Fibroblast of villous mesenchyme (primary cell): Measurements from ENCODE around the gene GALNTL6. TPM values are rescaled to one million over a fixed set of nuclear protein-coding genes. Genes with fewer than 3 reads are reported as not detected.

ENCODE experiments used
- DNase-seq: peaks from one replicate; pipeline ENCODE4 v3.0.0-alpha.2; 2010; ENCODE audit warnings: low read depth
- H3K4me3 ChIP-seq: 2 replicates; pipeline ENCODE4 v1.5.1; 2011; ENCODE audit warnings: low read depth, mild to moderate bottlenecking, low read length
- total RNA-seq: library from RNA; depleted of rRNA; stranded (reverse); fragments of >200 nt; gene quantifications from 2 replicates; pipeline ENCODE4 v1.2.3, GENCODE V29; 2012
- TF ChIP-seq, protein P1 (sequence below): IDR thresholded peaks from 2 replicates; pipeline ENCODE4 v1.5.1; 2012; ENCODE audit warnings: low read depth, mild to moderate bottlenecking, low read length; ENCODE audit not compliant: insufficient read depth

Gene GALNTL6
- total RNA-seq, 1 donor: not detected

DNA sequence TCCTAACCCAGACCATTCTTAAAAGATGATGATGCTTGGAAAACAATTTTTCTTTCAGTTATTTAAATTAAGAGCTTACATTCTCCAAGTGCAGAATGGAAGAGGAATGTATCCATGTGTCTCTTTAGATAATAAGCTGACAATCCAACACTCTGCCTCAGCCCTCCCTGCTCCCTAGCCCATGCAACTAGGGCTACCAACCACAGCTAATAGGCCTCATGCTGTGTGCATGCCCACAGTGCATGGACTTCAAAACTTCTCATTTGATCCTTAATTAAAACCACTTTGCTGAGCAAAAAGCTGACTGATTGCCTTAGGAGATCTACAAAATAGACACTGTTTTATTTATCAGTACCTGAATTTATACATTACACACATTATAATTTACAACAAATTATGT lies 473.9 kb downstream of the GALNTL6 start:
- TF ChIP-seq, protein P1, sequence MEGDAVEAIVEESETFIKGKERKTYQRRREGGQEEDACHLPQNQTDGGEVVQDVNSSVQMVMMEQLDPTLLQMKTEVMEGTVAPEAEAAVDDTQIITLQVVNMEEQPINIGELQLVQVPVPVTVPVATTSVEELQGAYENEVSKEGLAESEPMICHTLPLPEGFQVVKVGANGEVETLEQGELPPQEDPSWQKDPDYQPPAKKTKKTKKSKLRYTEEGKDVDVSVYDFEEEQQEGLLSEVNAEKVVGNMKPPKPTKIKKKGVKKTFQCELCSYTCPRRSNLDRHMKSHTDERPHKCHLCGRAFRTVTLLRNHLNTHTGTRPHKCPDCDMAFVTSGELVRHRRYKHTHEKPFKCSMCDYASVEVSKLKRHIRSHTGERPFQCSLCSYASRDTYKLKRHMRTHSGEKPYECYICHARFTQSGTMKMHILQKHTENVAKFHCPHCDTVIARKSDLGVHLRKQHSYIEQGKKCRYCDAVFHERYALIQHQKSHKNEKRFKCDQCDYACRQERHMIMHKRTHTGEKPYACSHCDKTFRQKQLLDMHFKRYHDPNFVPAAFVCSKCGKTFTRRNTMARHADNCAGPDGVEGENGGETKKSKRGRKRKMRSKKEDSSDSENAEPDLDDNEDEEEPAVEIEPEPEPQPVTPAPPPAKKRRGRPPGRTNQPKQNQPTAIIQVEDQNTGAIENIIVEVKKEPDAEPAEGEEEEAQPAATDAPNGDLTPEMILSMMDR: no peak
- DNase-seq: no peak
- H3K4me3 ChIP-seq: no peak overlapping the region

DNA sequence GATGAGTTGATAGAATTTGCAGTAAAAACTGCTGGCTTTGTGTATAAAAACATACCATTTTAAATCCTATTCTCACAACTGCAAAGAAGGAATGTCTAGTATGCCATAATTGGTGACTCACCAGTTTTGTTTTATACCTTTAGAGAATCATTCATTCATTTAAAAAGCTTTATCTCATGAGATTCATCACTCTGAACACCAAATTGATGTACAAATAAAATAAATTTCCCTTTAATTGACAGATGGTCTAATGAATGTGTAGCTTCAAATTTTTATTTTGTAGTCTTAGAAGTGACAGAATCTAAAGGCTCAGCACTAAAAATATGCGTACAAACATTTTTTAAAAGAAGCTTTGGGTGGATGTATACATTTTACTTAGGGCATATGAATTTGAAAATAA lies 492.5 kb downstream of the GALNTL6 start:
- no peak for DNase-seq
- no peak overlapping the region for H3K4me3 ChIP-seq
- TF ChIP-seq, protein P1: no peak

DNA sequence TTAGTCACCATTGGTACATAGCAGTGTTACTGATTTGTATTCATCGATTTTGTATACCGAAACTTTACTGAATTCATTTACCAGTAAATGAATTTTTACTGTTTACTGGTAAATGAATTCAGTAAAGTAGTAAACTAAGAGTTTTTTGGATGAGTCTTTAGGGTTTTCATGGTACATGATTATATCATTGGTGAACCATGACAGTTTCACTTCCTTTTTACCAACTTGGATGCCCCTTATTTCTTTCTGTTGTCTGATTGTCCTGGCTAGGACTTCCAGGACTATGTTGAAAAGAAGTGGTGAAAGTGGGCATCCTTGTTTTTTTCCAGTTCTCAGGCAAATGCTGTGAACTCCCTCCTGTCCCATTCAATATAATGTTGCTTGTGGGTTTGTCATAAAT lies 494.9 kb downstream of the GALNTL6 start:
- H3K4me3 ChIP-seq: no peak overlapping the region
- TF ChIP-seq, protein P1: no peak
- DNase-seq: no peak

DNA sequence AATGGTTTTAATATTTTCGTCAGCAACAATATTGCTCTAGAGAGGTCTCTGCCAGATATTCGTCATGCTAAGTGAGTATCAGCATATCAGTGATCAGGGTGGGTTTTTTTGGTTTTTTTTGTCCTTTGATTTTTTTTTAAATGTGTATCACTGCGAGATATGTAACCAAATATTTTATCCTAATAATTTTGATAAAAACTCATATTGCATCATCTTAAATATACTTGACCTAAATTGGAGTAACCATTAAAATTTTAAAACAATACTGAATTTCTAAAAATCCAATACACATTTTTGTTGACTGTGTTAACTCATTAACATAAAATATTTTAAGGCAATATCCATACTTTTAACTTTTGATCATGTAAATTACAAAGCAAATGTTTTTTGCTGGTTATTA lies 498.5 kb downstream of the GALNTL6 start:
- DNase-seq: no peak
- TF ChIP-seq, protein P1: no peak
- H3K4me3 ChIP-seq: no peak overlapping the region

- no peak overlapping the region for H3K4me3 ChIP-seq
- TF ChIP-seq, protein P1: no peak
- DNase-seq: no peak
Observed at GRCh38 chr4:172323288-172323687, 510.1 kb downstream of the GALNTL6 start.

GRCh38 chr4:172344308-172344938 lies 531.2 kb downstream of the GALNTL6 start:
- no peak overlapping the region for H3K4me3 ChIP-seq
- no peak for DNase-seq
- TF ChIP-seq, protein P1: no peak

GRCh38 chr4:172348426-172348825 lies 535.2 kb downstream of the GALNTL6 start:
- H3K4me3 ChIP-seq: no peak overlapping the region
- TF ChIP-seq, protein P1: no peak
- DNase-seq: no peak
